DMS114 treated with DMSO at 0.1 percent for 48 hours (cell line): ENCODE measurements around the gene GDF2.

Experiments
- DNase-seq: peaks from one replicate; lab custom pipeline; 2025; ENCODE audit not compliant: unreplicated experiment; lab: John Stamatoyannopoulos, UW

Gene GDF2

GRCh38 chr10:47350671-47351640 is 28.7 kb downstream of the GDF2 start:
- DNase-seq = no peak

GRCh38 chr10:47351899-47352815 is 29.9 kb downstream of the GDF2 start:
- no peak for DNase-seq

- no peak for DNase-seq
These were observed 31.1 kb downstream of the GDF2 start for GRCh38 chr10:47353351-47353750.

GRCh38 chr10:47354165-47354564 is 31.9 kb downstream of the GDF2 start:
- no peak for DNase-seq

GRCh38 chr10:47354900-47355299 is 32.6 kb downstream of the GDF2 start:
- DNase-seq = no peak

- no peak for DNase-seq
These were observed 34.5 kb downstream of the GDF2 start for GRCh38 chr10:47356708-47357107.

- no peak for DNase-seq
These were observed 34.9 kb downstream of the GDF2 start for GRCh38 chr10:47357131-47357582.

GRCh38 chr10:47357911-47358310 is 35.7 kb downstream of the GDF2 start:
- no peak for DNase-seq

- DNase-seq = no peak
These were observed 36.2 kb downstream of the GDF2 start for GRCh38 chr10:47358457-47358856.

GRCh38 chr10:47359101-47359500 is 36.8 kb downstream of the GDF2 start:
- no peak for DNase-seq

GRCh38 chr10:47359626-47360418 is 37.6 kb downstream of the GDF2 start:
- no peak for DNase-seq

GRCh38 chr10:47360419-47361040 is 38.3 kb downstream of the GDF2 start:
- DNase-seq = no peak

- no peak for DNase-seq
These were observed 39.0 kb downstream of the GDF2 start for GRCh38 chr10:47361293-47361692.

GRCh38 chr10:47362199-47362598 is 39.9 kb downstream of the GDF2 start:
- no peak for DNase-seq

GRCh38 chr10:47363781-47364180 is 41.5 kb downstream of the GDF2 start:
- DNase-seq = no peak

GRCh38 chr10:47364366-47364765 is 42.1 kb downstream of the GDF2 start:
- no peak for DNase-seq

- DNase-seq = no peak
These were observed 42.7 kb downstream of the GDF2 start for GRCh38 chr10:47364911-47365310.

GRCh38 chr10:47365431-47366180 is 43.4 kb downstream of the GDF2 start:
- no peak for DNase-seq

GRCh38 chr10:47366181-47366631 is 44.0 kb downstream of the GDF2 start:
- no peak for DNase-seq
